GM21619 (cell line): ENCODE measurements around the gene MIER1.
A peak's percentile ranks its signal among the peaks of the same experiment; 100 is the strongest.
"Not testable (repeated sequence)": the region's sequence is repeated elsewhere in the genome, so short reads cannot be mapped to it uniquely, and the experiment has no call there.

Source experiments
- ATAC-seq: cut with Tn5 transposase; IDR thresholded peaks from one replicate; pipeline ENCODE4 v1.9.1; 2021; ENCODE audit not compliant: unreplicated experiment

The MIER1 gene

GRCh38 chr1:66924756-66925557, at the start of gene MIER1, which contains the start of gene DNAI4:
TSS of gene MIER1 (plus strand) at chr1:66924990. CDS start at chr1:66925029, 39 bp downstream.
TSS of gene DNAI4 (minus strand) at chr1:66924856. CDS start at chr1:66924831, 25 bp downstream.
- peak; percentile 93 for ATAC-seq

- no peak for ATAC-seq
Observed at GRCh38 chr1:66876664-66877063, 48.1 kb upstream of the MIER1 start.

GRCh38 chr1:66889030-66889429, 35.8 kb upstream of the MIER1 start:
- no peak for ATAC-seq

- no peak for ATAC-seq
Observed at GRCh38 chr1:66890621-66891020, 34.2 kb upstream of the MIER1 start.

- ATAC-seq = no peak
Observed at GRCh38 chr1:66893712-66894111, 31.1 kb upstream of the MIER1 start.

- ATAC-seq = not testable (repeated sequence)
Observed at GRCh38 chr1:66915203-66915602, 9.6 kb upstream of the MIER1 start.

- no peak for ATAC-seq
Observed at GRCh38 chr1:66916320-66916719, 8.5 kb upstream of the MIER1 start.

- no peak for ATAC-seq
Observed at GRCh38 chr1:66917476-66917875, 7.3 kb upstream of the MIER1 start.

GRCh38 chr1:66919063-66919462, 5.7 kb upstream of the MIER1 start:
- no peak for ATAC-seq

GRCh38 chr1:66919828-66920227, 5.0 kb upstream of the MIER1 start:
- ATAC-seq = no peak

GRCh38 chr1:66920543-66920942, 4.2 kb upstream of the MIER1 start:
- no peak for ATAC-seq

GRCh38 chr1:66925558-66925910, 744 bp downstream of the MIER1 start:
- no peak for ATAC-seq

GRCh38 chr1:66925944-66926343, 1.2 kb downstream of the MIER1 start:
- ATAC-seq = no peak

GRCh38 chr1:66927528-66927927, 2.7 kb downstream of the MIER1 start:
- no peak for ATAC-seq

- ATAC-seq = no peak
Observed at GRCh38 chr1:66929146-66929688, 4.4 kb downstream of the MIER1 start.

- no peak for ATAC-seq
Observed at GRCh38 chr1:66929691-66929998, 4.9 kb downstream of the MIER1 start.

- peak; percentile 54 for ATAC-seq
Observed at GRCh38 chr1:66929999-66930822, 5.4 kb downstream of the MIER1 start.

- no peak for ATAC-seq
Observed at GRCh38 chr1:66930823-66931174, 6.0 kb downstream of the MIER1 start.

GRCh38 chr1:66931590-66931989, 6.8 kb downstream of the MIER1 start:
- ATAC-seq = no peak

- ATAC-seq = no peak
Observed at GRCh38 chr1:66932291-66932690, 7.5 kb downstream of the MIER1 start.

GRCh38 chr1:66933887-66934700, 9.3 kb downstream of the MIER1 start:
- no peak for ATAC-seq
